Stimulated activated CD8-positive, alpha-beta memory T cell treated with anti-CD3 and anti-CD28 coated beads, Interleukin-15, amount 100 ng/mL, for 24 hours (primary cell): ENCODE results near the gene YPEL2.
"Not testable (repeated sequence)": the region's sequence is repeated elsewhere in the genome, so short reads cannot be mapped to it uniquely, and the experiment has no call there.

Source experiments
- DNase-seq: peaks from one replicate; pipeline ENCODE4 v3.0.0-alpha.2; 2020; ENCODE audit warnings: low read depth

Gene YPEL2, protein sequence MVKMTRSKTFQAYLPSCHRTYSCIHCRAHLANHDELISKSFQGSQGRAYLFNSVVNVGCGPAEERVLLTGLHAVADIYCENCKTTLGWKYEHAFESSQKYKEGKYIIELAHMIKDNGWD

GRCh38 chr17:59331129-59331928 lies at the start of gene YPEL2:
Gene YPEL2, plus strand, starts transcription at chr17:59331655. Its CDS starts 21,755 bp downstream, at chr17:59353410.
- DNase-seq, result peak; percentile 52

- no peak for DNase-seq
Measured at GRCh38 chr17:59284317-59284716, 47.1 kb upstream of the YPEL2 start.

GRCh38 chr17:59287452-59287851 lies 44.0 kb upstream of the YPEL2 start:
- no peak for DNase-seq

DNA sequence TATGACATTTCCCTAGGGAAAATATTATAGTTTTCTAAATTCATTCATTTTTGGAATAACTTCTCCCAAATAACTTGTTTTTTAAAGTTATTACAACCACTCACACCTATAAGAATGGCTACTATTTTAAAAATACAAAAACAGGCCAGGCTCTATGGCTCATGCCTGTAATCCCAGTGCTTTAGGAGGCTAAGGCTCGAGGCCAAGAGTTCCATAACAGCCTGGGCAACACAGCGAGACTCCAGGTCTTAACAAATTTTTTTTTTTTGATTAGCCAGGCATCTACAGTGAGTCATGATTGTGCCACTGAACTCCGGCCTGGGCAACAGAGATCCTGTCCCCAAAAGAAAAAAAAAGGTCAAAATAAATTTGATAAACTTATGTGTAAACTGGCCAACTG lies 43.6 kb upstream of the YPEL2 start:
- no peak for DNase-seq

DNA sequence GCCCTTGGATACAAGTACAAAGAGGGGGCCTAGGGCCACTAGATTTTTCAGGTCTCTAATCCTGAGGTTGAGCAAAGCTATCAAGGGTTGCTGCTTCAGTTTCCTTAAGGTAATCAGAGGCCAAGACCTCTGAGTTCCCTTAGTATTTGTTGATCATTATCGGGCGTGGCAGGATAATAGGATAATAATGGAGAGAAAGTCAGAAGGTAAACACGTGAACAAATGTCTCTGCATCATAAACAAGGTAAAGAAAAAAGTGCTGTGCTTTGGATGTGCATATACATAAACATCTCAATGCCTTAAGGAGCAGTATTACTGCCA lies 41.5 kb upstream of the YPEL2 start:
- no peak for DNase-seq

DNA sequence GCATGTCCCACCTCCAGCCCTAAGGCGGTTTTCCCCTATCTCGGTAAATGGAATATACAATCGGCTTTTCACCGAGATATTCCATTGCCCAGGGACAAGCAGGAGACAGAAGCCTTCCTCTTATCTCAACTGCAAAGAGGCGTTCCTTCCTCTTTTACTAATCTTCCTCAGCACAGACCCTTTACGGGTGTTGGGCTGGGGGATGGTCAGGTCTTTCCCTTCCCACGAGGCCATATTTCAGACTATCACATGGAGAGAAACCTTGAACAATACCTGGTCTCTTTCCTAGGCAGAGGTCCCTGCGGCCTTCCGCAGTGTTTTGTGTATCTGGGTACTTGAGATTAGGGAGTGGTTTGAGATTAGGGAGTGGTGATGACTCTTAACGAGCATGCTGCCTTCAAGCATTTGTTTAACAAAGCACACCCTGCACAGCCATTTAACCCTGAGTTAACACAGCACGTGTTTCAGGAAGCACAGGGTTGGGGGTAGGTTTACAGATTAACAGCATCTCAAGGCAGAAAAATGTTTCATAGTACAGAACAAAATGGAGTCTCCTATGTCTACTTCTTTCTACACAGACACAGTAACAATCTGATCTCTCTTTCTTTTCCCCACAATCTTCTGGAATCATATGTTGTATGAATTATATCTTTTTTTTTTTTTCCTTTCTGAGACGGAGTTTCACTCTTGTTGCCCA lies 41.0 kb upstream of the YPEL2 start:
- DNase-seq, result not testable (repeated sequence)

GRCh38 chr17:59292174-59292523 lies 39.3 kb upstream of the YPEL2 start:
- DNase-seq, result no peak

- DNase-seq, result no peak
Measured at GRCh38 chr17:59296190-59296589, 35.3 kb upstream of the YPEL2 start.

DNA sequence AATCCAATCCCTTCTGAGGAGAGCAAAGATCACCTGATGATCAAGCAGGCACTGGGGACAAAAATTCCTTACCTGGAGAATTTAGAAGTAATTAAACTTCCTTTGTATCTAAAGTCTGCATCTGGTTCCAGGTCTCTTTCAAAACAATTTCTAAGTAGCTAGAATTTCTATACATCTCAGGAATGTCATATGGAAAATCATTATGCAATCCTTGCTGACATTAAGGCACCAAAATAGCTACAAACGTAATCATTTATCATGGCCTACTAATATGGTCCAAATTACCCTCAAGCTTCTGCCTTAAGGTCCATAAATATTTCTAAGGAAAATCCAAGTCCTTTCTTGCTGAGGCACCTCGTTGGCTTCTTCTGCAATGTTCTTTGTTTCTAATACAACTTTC lies 32.9 kb upstream of the YPEL2 start:
- no peak for DNase-seq

DNA sequence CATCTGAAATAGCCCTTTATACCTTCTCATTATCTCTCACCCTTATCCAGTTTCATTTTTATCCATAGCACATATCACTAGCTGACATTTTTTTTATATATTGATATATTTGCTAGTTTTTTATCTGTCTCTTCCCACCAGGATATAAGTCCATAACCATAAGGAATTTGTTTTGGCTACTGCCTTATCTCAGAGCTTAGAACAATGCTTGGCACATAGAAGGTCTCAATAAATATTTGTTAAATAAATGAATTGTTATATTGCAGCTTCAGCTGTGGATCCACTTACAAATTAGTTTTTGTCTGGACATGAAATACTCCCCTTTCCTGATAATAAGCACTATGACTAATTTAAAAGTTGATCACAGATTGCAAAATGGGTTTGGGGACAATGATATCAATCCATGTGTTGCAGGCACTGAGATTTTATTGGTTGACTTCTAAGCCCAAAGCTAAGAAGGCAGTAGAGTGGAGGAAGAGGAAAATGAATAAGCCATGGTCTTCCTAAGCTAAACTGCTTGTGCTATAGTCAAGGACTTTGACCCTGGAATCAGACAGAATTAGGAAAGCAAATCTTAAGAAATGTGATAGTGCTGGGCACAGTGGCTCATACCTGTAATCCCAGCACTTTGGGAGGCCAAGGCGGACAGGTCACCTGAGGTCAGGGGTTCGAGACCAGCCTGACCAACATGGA lies 31.9 kb upstream of the YPEL2 start:
- DNase-seq, result no peak

DNA sequence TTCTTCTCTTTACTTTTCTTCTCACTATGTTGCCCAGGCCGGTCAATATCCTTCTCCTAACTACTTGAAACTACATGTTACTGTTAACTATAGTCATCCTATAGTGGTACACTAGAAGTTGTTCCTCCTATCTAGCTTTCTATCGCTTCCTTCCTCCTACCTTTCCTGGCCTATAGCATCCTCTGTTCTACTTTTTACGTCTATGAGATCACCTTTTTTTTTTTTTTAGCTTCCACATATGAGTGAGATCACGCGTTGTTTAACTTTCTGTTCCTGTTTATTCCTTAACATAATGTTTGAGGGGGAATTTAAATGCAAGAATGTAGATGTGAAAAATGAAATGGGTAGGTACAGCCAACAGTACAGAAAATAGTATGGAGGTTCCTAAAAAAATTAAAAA lies 30.5 kb upstream of the YPEL2 start:
- DNase-seq, result no peak

DNA sequence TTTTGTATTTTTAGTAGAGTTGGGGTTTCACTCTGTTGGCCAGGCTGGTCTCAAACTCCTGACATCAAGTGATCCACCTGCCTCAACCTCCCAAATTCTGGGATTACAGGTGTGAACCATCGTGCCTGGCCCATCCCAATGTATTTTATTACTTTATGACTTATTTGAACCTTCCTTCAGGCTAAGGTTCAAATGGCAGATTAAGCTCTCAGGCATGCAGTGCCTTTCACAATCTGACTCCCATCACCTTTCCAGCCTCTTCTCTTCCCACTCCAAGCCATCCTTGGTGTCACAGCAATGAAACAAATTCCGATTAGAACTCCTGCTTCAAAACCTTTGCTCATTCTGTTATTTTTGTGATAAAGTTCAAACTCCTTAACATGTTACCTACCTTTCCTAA lies 26.6 kb upstream of the YPEL2 start:
- no peak for DNase-seq

- no peak for DNase-seq
Measured at GRCh38 chr17:59310263-59310920, 21.1 kb upstream of the YPEL2 start.

- no peak for DNase-seq
Measured at GRCh38 chr17:59311051-59311468, 20.4 kb upstream of the YPEL2 start.

GRCh38 chr17:59311521-59311920 lies 19.9 kb upstream of the YPEL2 start:
- DNase-seq, result not testable (repeated sequence)

DNA sequence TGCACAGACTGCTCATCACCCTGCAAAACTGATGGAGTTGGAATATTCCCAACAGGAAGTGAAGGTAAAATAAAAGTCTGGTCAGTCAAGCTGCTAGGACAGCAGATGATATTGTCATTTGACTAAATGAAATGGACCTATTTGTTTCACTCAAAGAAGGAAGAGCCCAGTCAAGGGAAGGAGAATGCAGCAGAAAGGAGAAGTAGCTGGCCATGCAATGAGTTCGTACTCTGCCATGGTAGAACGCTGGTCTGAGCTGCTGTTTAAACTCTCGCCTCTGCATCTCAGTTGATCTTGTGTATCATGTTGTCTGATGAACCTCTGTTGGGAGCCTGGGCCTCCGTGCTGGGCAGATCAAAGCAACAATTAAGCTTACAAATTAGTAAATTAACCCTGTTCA lies 15.6 kb upstream of the YPEL2 start:
- no peak for DNase-seq

DNA sequence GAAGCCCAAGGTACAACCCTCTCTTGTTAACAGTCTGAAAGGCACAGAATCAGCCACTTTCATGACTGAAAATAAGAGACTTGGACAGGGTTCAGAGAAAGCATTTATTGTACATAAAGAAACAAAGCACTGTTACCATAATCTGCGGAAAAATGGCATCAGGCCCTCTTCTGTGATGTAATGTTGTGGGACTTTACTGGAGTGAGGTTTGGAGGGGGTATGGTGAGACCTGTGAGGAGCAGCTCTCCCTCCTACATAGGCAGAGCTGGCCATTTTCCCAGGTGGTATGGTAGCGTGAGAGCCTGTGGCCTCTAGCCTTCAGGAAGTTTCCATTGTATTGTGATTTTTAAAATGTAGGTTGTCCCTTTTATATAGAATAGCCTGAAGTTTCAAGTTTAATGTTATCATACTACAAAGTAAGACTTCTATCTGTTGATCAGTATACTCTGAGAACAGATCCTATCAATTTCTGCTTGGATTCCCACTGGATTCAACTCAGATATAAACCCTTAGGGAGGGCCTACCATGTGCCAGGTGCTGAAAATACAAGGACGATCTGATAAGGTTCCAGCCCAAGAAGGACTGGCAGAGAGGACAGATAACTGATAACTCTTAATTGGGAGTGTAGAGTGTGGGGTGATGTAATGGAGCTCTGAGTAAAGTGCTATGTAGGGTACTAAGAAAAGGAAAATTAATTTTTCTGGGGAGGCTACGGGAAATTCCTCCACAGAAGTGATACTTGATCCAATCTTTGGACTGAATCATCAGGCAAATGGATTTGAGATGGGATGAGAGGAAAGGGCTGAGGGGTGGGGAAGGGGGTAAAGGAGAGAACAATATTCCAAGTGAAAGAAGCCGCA lies 4.1 kb upstream of the YPEL2 start:
- DNase-seq, result no peak

GRCh38 chr17:59327981-59328290 lies 3.5 kb upstream of the YPEL2 start:
- DNase-seq, result no peak

GRCh38 chr17:59328601-59329000 lies 2.9 kb upstream of the YPEL2 start:
- DNase-seq, result no peak

- no peak for DNase-seq
Measured at GRCh38 chr17:59329176-59330052, 2.0 kb upstream of the YPEL2 start.
